ENCODE results near the gene SERPINA1.

GRCh38 chr14:94423453-94424056, 35.2 kb upstream of the SERPINA1 start:
- peak; percentile 63 for TF ChIP-seq CTCF (IDR thresholded peaks at IDR 0.05)
- TF ChIP-seq EZH2 (IDR thresholded peaks at IDR 0.05; ENCODE audit: borderline replicate concordance, insufficient read depth, low read depth, low read length, poor library complexity, severe bottlenecking) = no peak

Measured in B cell (primary cell).